KOPT-K1 (cell line): Measurements from ENCODE around the gene CYP46A1.

Experiments
- H3K27ac ChIP-seq: fragments of 200-600 bp; sonication (generic); 2 replicates; pipeline ENCODE4 v1.5.1; 2016; ENCODE audit warnings: antibody characterized with exemption, mild to moderate bottlenecking, low read depth, low read length; ENCODE audit not compliant: poor library complexity, severe bottlenecking
- H3K36me3 ChIP-seq: fragments of 200-600 bp; sonication (generic); 2 replicates; pipeline ENCODE4 v1.5.1; 2017; ENCODE audit warnings: antibody characterized with exemption, mild to moderate bottlenecking, low read length, moderate library complexity; ENCODE audit not compliant: insufficient read depth
- H3K9me3 ChIP-seq: fragments of 200-600 bp; sonication (generic); 2 replicates; pipeline ENCODE4 v1.5.1; 2017; ENCODE audit warnings: antibody characterized with exemption, low read length, mild to moderate bottlenecking; ENCODE audit not compliant: insufficient read depth, poor library complexity, severe bottlenecking

Gene CYP46A1

DNA sequence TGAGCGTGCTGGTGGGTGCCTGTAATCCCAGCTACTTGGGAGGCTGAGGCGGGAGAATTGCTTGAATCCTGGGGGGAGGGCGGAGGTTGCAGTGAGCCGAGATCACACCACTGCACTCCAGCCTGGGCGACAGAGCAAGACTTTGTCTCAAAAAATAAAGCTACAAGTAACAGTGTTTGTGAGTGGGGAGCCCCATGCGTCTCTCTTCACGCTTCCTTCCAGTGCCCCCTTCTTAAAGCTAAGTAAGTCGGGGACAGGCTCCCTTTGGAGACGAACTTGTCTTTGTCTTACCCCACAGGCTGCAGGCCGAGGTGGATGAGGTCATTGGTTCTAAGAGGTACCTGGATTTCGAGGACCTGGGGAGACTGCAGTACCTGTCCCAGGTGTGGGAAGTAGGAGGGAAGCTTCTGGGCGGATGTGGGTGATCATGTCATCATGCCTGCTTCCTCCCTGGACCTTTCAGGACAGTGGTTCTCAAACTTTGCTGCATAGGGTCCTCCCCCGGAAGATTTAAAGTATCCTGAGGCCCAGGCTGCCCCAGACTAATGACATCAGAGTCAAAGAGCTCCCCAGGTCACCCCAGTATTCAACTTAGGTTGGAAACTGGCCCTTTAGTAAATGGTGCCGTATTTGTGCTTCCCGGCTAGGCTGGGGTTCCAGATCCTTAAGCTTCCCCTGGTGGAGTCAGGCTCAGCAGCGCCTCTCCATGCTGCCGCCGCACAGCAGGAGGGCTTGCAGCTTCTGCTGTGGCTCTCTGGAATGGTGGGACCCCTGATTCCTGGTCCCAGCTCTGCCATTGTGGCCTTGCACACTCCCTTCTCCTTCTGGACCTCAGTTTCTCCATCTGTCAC is 37.1 kb downstream of the CYP46A1 start:
- no peak overlapping the region for H3K27ac ChIP-seq
- no peaks in the 10 kb centered on the region for H3K36me3 ChIP-seq
- H3K9me3 ChIP-seq, result no peaks in the 10 kb centered on the region

- Histone ChIP-seq H3K9me3 (no peaks in the 10 kb centered on the region), H3K27ac (no peak overlapping the region), H3K36me3 (no peaks in the 10 kb centered on the region)
Measured at GRCh38 chr14:99721792-99722516, 37.9 kb downstream of the CYP46A1 start.

DNA sequence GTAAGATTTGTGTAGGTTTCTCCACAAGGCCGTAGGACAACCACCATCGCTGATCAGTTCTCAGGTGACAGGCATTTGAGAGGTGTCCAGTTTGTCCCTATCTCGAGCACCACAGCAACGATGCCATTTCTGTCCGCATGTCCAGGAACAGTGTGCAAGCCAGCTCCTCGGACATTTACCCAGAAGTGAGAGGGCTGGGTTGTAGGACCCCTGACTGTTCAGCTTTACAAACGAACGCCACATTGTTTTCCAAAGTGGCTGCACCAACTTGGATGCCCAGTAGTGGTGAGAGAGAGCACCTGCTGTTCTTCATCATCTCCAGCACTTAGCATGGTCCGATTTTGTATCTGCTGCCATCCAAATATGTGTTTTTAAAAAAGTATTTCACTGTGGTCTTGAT is 38.6 kb downstream of the CYP46A1 start:
- no peak overlapping the region for H3K27ac ChIP-seq
- H3K36me3 ChIP-seq, result no peaks in the 10 kb centered on the region
- H3K9me3 ChIP-seq, result no peaks in the 10 kb centered on the region

DNA sequence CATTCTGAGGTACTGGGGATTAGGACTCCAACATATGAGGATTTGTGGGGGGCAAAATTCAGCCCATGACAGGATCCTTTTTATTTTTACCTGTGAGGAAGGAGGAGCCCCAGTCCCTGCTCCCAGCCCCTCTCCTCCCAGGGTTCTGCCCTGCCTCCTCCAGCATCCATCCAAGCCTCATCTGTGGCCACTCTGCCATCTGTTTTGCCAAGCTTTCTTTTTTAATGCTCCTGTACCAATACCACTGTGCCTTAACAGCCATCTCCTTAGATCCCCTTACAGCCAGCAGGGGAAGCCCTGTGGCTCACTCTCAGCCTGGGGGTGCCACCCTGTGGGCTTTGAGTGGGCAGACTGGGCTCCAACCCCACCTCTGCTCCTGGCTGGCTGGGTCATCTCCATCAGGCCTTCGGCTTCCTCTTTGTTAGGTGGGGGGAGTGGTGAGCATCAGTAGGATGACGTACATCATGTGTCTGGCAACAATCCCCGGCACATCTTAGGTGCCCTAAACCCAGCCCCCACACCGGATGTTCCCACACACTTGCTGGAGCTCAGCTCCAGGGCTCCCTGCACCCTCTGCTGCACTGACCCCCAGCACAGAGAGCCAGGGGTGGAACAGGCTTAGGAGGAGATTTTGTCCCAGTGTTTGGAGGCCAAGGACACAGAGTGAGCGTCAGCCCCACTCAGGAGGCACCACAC is 40.2 kb downstream of the CYP46A1 start:
- H3K36me3 ChIP-seq, result no peaks in the 10 kb centered on the region
- no peak overlapping the region for H3K27ac ChIP-seq
- H3K9me3 ChIP-seq, result no peaks in the 10 kb centered on the region

DNA sequence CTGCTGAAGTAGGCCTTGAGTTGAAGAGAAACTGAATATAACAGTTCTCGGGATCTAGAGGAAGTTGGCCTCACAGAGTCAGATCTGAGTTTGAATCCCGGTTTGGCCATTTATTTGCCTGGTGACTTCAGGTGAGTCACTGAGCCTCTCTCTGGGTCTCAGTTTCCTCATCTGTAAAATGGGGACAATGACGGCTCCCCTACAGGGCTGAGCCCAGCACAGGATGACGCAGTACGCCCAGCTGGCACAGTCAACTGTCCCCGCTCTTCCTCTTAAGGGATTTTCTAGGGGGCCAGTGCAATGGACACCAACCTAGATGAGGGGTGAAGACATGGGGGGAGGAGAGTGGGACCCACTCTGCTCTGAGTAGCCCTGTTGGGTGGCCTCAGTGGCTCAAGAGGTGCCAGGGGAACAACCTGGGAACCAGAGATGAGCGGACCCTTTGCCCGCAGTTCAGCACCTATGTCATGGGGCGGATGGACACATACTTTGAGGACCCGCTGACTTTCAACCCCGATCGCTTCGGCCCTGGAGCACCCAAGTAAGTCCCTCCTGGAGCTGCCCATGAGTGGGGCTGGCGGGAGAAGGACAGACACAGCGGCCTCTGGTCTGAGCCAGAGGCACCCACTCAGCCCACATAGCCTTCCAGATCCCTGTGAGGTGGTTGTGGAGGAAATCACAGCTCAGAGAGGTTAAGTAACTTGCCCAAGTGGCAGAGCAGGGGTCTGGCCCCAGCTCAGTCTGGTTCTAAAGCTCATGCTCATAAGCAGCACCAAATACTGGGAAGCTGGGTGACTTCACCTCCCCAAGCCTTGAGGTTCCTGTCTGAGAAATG is 41.1 kb downstream of the CYP46A1 start:
- no peak overlapping the region for H3K27ac ChIP-seq
- H3K9me3 ChIP-seq, result no peaks in the 10 kb centered on the region
- no peaks in the 10 kb centered on the region for H3K36me3 ChIP-seq

GRCh38 chr14:99725774-99726537 is 41.9 kb downstream of the CYP46A1 start:
- Histone ChIP-seq H3K27ac (no peak overlapping the region), H3K36me3 (no peaks in the 10 kb centered on the region), H3K9me3 (no peaks in the 10 kb centered on the region)

- Histone ChIP-seq H3K36me3 (no peaks in the 10 kb centered on the region), H3K9me3 (no peaks in the 10 kb centered on the region), H3K27ac (no peak overlapping the region)
Measured at GRCh38 chr14:99726538-99727095, 42.5 kb downstream of the CYP46A1 start.

DNA sequence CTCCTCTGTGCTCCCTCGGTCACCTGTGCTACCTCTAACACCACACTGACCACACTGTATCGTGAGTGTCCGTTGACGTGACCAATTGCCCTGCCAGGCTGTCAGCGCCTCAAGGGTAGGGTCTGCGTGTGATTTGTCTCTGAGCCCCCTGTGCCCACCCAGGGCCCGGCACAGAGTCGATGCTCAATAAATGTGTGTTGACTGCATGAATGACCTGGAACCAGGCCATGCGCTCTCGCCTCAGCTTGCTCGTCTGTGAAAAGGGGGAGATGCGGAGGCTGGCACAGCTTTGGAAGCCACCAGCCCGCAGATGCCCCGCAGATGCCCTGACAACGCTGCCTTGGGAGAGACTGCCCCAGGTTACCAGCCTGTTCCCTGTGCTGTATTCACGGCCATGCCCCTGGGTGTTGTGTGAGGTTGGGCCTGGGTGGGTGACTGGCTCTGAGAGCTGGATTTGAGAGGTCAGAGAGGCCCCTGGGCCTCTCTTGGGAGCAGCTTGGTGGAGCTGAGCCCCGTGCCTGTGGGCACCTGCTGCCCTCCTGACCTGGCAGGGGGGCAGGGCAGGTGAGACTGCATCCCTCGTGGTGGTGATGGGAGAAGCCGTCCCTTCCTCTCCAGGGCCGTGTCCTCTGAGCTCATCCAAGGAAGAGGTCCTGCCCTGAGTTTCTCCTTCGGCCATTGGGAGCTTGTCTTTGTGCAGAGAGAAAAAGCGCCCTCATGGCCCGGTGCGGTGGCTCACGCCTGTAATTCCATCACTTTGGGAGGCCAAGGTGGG is 43.2 kb downstream of the CYP46A1 start:
- H3K27ac ChIP-seq, result no peak overlapping the region
- H3K36me3 ChIP-seq, result no peaks in the 10 kb centered on the region
- H3K9me3 ChIP-seq, result no peaks in the 10 kb centered on the region

- no peak overlapping the region for H3K27ac ChIP-seq
- no peaks in the 10 kb centered on the region for H3K36me3 ChIP-seq
- H3K9me3 ChIP-seq, result no peaks in the 10 kb centered on the region
Measured at GRCh38 chr14:99728231-99728920, 44.3 kb downstream of the CYP46A1 start.

GRCh38 chr14:99728981-99729451 is 44.9 kb downstream of the CYP46A1 start:
- Histone ChIP-seq H3K27ac (no peak overlapping the region), H3K36me3 (no peaks in the 10 kb centered on the region), H3K9me3 (no peaks in the 10 kb centered on the region)

DNA sequence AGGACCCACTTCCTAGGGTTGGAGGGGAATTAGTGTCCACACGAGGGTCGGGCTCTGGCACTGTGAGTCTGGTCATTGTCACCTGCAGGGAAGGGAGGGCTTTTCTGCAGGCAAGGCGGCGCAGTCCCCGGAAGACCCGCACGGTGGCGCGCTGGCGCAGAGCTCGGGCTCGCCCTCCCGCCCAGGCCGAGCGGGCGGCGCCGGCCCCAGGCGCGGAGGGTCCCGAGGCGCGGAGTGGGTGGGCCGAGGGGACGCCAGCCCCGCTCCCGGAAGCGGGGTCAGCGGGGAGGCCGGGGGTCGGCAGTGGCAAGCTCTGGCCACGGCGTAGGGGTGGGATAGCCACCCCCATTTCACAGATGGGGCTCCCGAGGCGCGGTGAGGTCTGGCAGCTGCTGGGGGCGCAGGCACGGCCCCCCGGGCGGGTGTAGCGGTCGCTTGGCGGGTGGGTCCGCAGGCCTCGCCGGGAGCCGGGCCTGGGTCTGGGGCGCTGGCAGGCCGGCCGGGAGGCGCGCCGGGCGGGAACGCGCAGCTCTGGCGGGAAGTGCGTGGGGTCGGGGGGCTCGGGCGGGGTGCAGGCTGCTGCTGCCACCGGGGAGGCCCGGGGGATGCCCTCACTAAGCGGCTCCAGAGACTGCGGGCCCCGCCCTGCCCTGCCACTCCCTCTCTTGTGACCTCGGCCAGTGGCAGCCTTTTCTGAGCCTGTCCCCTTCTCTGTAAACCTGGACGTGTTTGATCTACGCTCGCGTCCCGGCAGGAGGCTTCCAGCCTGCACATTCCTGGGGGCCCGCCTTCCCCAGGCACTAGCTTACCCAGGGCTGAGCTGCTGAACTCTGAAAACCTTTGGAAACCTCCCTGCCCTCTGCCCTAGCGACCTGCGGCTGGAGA is 46.1 kb downstream of the CYP46A1 start:
- no peaks in the 10 kb centered on the region for H3K9me3 ChIP-seq
- no peaks in the 10 kb centered on the region for H3K36me3 ChIP-seq
- H3K27ac ChIP-seq, result no peak overlapping the region
